NCI-H187 (cell line): ENCODE results near the gene CAMTA1.

Experiments used
- DNase-seq, 2 experiments: peaks; one replicate each; lab custom pipeline; 2025; lab: John Stamatoyannopoulos, UW

The CAMTA1 gene

DNA sequence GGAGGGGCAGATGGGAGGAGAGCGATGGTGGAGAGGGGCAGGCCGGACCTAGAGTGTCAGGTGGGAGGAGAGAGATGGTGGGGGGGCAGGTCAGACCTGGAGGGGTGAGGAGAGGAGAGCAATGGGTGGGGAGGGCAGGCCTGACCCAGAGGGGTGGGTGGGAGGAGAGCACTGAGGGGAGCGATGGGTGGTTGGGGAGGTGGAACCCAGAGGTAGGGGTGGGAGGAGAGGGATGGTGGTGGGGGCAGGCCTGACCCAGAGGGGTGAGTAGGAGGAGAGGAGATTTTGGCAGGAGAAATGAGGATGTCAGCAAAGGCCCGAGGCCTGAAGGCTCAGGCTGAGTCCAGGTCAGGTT is 828.6 kb downstream of the CAMTA1 start:
- DNase-seq = no peak

DNA sequence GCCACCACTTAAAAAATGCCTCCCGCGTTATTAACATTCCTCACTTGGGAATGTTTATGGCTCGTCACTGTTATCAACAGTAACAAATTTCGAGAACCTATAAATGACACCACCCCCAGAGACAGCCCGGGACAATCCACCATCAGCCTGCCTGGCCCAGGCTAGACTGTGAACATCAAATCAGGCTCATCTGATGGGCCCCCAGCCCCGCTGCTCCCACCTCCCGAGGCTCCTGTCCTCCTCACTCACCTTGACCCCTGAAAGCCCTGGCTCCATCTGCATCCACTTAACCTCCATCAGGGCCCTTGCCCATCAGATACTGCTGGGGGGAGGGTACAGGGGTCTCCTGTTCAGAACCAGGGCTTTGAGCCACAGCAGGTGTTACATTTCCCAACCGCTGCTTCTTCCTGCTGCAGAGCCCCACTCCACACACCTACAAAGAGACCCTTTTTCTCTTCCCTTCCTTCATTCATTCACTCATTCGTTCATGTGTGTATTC is 829.4 kb downstream of the CAMTA1 start:
- no peak for DNase-seq

DNA sequence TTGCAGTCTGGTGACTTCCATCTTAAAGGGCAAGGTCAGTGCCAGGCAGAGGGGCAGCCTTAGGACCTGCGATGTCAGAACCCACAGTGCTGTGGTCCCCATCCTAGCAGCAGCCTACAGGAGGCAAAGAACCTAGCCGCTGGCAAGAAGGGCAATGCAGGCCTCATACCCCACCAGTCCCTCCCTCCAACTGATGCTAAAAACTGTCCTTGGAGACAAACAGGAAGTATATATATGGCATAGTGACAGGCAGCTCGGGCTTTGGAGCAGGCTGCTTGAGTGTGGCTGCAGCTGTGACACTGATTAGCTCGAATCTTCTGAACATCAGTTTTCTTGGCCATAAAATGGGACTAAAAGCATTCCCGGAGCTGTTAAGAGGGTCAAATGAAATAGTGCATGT is 829.9 kb downstream of the CAMTA1 start:
- no peak for DNase-seq

- no peak for DNase-seq
Measured at GRCh38 chr1:7616076-7616832, 831.0 kb downstream of the CAMTA1 start.

DNA sequence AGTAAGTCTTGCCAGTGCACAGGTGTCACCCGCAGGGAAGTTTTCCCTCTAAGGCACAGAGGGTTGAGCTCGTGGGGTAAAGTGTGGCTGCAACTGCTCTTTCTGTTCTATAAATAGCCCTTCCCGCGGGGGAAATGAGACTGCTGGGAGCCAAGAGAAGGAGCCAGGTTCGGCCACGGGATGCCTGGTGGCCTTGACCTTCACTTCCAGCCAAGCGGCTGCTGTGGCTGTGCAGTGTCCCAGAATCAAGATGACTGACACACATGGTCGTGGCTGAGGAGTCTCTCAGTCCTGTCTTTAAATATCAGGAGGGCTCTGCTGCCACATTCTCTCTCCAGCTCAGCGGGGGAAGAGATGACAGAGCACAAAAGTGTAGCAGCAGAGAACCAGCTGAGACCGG is 831.7 kb downstream of the CAMTA1 start:
- DNase-seq = no peak

DNA sequence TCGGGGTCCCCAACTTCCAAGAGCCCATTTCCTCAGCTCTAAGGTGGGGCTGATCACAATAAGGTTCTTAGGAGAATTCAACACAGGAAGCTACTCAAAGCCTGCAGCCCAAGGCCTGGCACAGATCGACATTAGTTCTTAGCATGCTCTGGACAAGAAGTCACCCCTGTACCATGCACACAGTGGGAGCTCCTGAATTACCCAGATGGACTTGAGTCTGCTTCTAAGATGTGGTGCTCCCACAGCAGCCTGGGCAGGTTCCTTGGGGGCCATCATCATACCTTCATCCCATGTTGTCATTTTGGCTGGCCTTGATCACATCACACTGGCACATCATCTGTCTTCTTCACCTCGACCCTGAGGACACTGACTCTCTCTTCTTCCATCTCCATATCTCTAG is 832.6 kb downstream of the CAMTA1 start:
- DNase-seq = no peak

- DNase-seq = no peak
Measured at GRCh38 chr1:7620196-7620595, 834.9 kb downstream of the CAMTA1 start.

DNA sequence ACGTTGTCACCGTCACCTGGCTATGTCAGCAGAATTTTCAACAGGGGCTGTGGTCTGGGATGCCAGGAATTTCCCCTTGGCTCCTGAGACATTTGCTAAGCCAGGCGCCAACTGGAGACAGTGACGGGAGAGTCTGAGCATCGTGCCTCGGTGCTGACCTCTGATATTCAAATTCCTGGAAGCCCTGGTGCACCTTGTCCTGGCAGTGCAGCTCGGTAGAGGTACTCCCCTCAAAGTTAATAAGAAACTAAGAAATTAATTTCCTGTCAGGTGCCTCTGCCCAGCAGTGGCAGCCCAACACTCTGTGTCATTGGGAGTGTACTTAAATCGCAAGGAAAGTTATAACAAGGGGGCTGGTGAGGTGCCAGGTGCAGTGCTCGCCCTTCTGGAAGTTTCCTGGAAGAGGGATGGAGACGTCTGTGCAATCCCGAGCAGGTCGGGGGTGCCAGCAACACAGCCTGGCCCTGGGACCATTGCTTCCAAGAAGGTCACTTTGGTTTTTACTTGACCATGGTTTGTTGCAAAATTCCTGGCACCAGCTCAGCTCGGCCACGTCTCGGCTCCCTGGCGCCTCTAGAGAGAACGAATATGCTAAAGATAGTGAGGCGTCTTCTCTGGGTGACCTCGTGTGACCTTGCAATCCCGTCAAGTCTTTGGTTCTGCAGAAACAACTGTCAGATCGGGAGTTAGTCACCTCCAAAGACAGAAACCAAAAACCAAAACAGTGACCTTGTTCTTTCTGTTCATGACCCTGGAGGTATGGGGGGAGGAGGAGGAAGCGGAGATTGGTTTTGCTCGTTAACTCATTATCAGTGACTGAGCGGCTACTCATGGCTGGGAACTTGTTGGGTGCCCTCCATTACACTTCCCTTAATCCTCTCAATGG is 836.3 kb downstream of the CAMTA1 start:
- DNase-seq = no peak

DNA sequence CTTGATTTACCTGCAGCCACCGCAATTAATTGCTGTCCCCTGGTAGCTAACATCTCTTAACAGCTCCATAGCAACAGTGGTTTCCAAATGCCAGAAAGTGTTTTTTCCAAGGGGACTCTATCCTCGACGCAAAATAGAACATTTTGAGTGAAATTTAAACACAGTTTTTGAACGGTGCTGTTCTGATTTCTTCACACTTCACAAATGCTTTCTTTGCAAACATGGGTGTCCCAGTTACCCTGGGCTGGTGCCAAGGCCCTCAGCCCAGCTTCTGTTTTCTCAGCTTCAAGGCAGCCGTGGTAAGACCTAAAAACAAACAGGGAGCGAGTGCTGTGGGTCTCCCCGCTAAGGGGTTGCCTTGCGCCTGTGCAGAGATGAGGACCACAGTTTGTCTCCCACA is 838.6 kb downstream of the CAMTA1 start:
- DNase-seq = no peak

GRCh38 chr1:7624791-7625355 is 839.6 kb downstream of the CAMTA1 start:
- DNase-seq = no peak

GRCh38 chr1:7625401-7625800 is 840.1 kb downstream of the CAMTA1 start:
- DNase-seq = no peak

DNA sequence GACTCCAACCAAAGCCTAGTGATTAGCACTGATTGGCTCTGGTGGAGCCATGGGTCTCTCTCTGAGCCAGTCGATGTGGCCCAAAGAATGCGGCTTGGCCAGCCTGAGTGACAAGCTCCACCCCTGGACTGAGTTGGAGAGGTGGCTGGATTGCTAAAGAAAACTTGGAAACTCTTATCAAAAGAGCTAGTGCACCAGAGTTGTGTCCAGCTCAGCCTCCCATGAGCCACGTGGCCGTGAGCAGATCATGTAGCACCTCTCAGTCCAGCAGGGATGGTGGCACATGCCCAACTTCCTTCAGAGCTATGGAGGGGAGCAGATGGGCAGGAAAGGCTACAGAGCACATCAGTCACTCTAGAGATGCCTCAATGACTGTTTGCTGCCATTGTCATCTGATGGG is 843.0 kb downstream of the CAMTA1 start:
- no peak for DNase-seq

DNA sequence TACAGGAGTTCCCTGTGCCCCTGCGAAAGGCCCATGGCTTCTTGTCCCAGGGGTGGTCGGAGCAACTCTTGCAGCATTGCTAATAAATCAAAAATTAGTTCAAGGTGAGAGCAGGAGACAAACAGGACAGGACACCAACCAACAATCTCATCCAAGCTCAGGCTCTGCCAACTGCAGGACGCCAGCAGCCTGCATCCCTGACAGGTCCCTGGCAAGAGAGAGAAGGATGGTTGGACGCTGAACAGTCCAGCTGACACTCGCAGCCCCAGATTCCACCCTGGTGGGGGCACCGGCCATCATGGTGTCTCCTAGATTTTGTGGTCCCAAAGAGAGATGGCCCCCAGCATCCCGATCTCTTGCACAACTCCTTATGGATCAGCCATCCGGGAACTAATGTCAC is 843.8 kb downstream of the CAMTA1 start:
- no peak for DNase-seq

GRCh38 chr1:7629465-7630195 is 844.4 kb downstream of the CAMTA1 start:
- no peak for DNase-seq

DNA sequence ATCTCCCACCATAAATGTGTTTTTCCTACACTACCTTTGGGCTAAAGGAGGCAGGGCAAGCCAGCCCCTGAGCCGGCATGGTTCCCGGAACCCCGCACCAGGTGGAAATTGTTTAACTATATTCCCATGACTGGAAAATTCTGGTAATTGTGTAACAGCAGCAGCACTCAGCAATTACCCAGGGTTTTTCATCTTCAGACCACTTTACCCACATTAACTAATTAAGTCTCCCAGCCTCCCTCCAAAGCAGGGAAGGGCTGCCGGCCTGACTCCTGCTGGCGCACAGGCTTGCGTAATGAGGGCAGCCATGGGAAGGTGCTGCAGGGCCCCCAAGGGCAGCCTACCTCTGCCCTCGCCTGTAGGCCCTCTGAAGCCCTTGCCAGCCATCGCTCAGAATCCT is 845.1 kb downstream of the CAMTA1 start:
- DNase-seq = no peak

GRCh38 chr1:7632176-7632575 is 846.9 kb downstream of the CAMTA1 start:
- DNase-seq = no peak

GRCh38 chr1:7632681-7633080 is 847.4 kb downstream of the CAMTA1 start:
- no peak for DNase-seq

DNA sequence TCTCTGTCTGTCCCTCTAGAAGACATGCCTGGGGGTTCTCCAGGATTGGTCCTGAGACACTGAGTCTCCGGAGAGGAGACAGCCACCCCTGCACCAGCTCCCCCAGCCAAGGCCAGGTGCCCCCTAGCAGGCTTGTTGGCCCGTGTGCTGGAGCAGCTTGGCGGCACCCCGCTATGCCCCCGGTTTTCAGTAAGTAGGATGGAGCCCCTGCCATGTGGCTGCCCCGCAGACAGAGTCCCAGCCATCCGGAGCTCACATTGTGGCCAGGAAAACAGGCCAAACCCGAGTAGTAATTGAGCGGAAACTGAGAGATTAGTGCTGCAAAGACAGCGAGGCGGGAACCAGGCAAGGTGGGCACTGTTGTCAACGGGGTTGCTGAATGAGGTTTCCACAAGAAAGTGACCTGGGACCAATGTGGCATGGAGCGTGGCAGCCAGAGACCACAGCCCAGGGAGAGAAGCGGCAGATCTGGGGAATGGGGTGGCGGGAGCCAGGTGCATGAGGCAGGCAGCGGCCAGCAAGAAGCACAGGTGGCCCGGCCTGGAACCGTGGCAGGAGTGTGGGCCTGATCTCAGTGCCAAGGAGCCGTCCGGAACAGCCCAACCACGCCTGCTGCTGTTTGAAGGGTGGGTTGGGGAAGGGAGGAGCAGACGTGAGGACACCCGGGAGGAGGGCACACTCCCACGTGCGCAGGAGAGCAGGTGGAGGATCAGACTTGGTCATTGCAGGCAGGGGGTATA is 848.4 kb downstream of the CAMTA1 start:
- no peak for DNase-seq

GRCh38 chr1:7634546-7635240 is 849.4 kb downstream of the CAMTA1 start:
- DNase-seq = no peak

GRCh38 chr1:7636795-7637526 is 851.7 kb downstream of the CAMTA1 start:
- no peak for DNase-seq
